GM23338 (cell line): ENCODE data around the gene CCDC181. TPM values are rescaled to one million over a fixed set of nuclear protein-coding genes. Genes with fewer than 3 reads are reported as not detected.

Experiments used
- ATAC-seq: fragments of 200-7000 bp; cut with Tn5 transposase; 3 replicates; pipeline ENCODE4 v1.9.1; 2020
- DNase-seq: peaks from one replicate; pipeline ENCODE4 v3.0.0-alpha.2; 2015; ENCODE audit warnings: low spot score
- H2AFZ ChIP-seq: fragments of 200-600 bp; sonication (generic); 2 replicates; pipeline ENCODE4 v1.8.0; 2016; ENCODE audit warnings: antibody characterized with exemption, mild to moderate bottlenecking, moderate library complexity
- H3F3A ChIP-seq: fragments of 200-600 bp; sonication (generic); replicated peaks from 2 replicates; pipeline ENCODE4 v1.8.0; 2017; ENCODE audit warnings: antibody characterized with exemption, mixed run types, low read depth
- H3K27ac ChIP-seq: fragments of 200-600 bp; sonication (generic); 2 replicates; pipeline ENCODE4 v1.6.1; 2016; ENCODE audit warnings: low read depth
- H3K27me3 ChIP-seq: fragments of 200-600 bp; sonication (generic); 2 replicates; pipeline ENCODE4 v1.8.0; 2016; ENCODE audit warnings: mild to moderate bottlenecking, mixed run types, moderate library complexity; ENCODE audit not compliant: insufficient read depth
- H3K36me3 ChIP-seq: fragments of 200-600 bp; sonication (generic); 2 replicates; pipeline ENCODE4 v1.8.0; 2016; ENCODE audit warnings: mild to moderate bottlenecking; ENCODE audit not compliant: insufficient read depth
- H3K4me1 ChIP-seq: fragments of 200-600 bp; sonication (generic); 2 replicates; pipeline ENCODE4 v1.8.0; 2016; ENCODE audit warnings: mild to moderate bottlenecking, moderate library complexity; ENCODE audit not compliant: insufficient read depth
- H3K4me2 ChIP-seq: fragments of 200-600 bp; sonication (generic); 2 replicates; pipeline ENCODE4 v1.7.1; 2017; ENCODE audit warnings: mixed run types
- H3K4me3 ChIP-seq: fragments of 200-600 bp; sonication (generic); 2 replicates; pipeline ENCODE4 v1.6.1; 2016; ENCODE audit warnings: mixed run types
- H3K79me2 ChIP-seq: fragments of 200-600 bp; sonication (generic); replicated peaks from 2 replicates; pipeline ENCODE4 v1.8.0; 2017; ENCODE audit warnings: mild to moderate bottlenecking; ENCODE audit not compliant: insufficient read depth
- H3K9me2 ChIP-seq: fragments of 200-600 bp; sonication (generic); 2 replicates; pipeline ENCODE4 v1.8.0; 2017; ENCODE audit not compliant: insufficient read depth
- H4K20me1 ChIP-seq: fragments of 200-600 bp; sonication (generic); replicated peaks from 2 replicates; pipeline ENCODE4 v1.8.0; 2017; ENCODE audit warnings: mild to moderate bottlenecking; ENCODE audit not compliant: insufficient read depth
- H3K27ac Mint-ChIP-seq: 2 replicates; pipeline ENCODE4 v1.8.0; 2020; ENCODE audit warnings: inconsistent platforms, mild to moderate bottlenecking, moderate library complexity, mixed read lengths
- H3K27me3 Mint-ChIP-seq: 3 replicates; pipeline ENCODE4 v1.8.0; 2022; ENCODE audit warnings: low read depth, mild to moderate bottlenecking, moderate library complexity, mixed read lengths, inconsistent platforms; ENCODE audit not compliant: insufficient read depth, poor library complexity
- H3K36me3 Mint-ChIP-seq: 3 replicates; pipeline ENCODE4 v1.8.0; 2021; ENCODE audit warnings: low read depth, mild to moderate bottlenecking, inconsistent platforms, moderate library complexity, mixed read lengths
- H3K4me1 Mint-ChIP-seq: 3 replicates; pipeline ENCODE4 v1.8.0; 2020; ENCODE audit warnings: mild to moderate bottlenecking, inconsistent platforms, mixed read lengths
- H3K4me3 Mint-ChIP-seq: 3 replicates; pipeline ENCODE4 v1.8.0; 2021; ENCODE audit warnings: moderate library complexity, mild to moderate bottlenecking, inconsistent platforms, mixed read lengths
- H3K9me3 Mint-ChIP-seq: 3 replicates; pipeline ENCODE4 v1.8.0; 2020; ENCODE audit warnings: moderate library complexity, mild to moderate bottlenecking, inconsistent platforms, mixed read lengths
- CREB1 ChIP-seq: fragments of 250-450 bp; sonication (Bioruptor Pico); IDR thresholded peaks from 2 replicates; pipeline ENCODE4 v1.5.0; 2020; ENCODE audit warnings: low read depth, mild to moderate bottlenecking, moderate library complexity
- EZH2phosphoT487 ChIP-seq: fragments of 200-600 bp; sonication (generic); IDR thresholded peaks from one replicate; pipeline ENCODE4 v1.8.1; 2018; ENCODE audit warnings: antibody characterized with exemption; ENCODE audit not compliant: unreplicated experiment
- JUNB ChIP-seq: IDR thresholded peaks from one replicate; pipeline ENCODE4 v1.6.1; 2016; ENCODE audit warnings: antibody characterized with exemption; ENCODE audit not compliant: unreplicated experiment
- STAT1 ChIP-seq: IDR thresholded peaks from one replicate; pipeline ENCODE4 v1.6.1; 2016; ENCODE audit warnings: antibody characterized with exemption; ENCODE audit not compliant: unreplicated experiment
- ZNF114 ChIP-seq: fragments of 250-450 bp; sonication (Bioruptor Pico); IDR thresholded peaks from 2 replicates; pipeline ENCODE4 v1.5.0; 2020; ENCODE audit warnings: mild to moderate bottlenecking, moderate library complexity
- ZNF462 ChIP-seq: fragments of 250-450 bp; sonication (Bioruptor Pico); IDR thresholded peaks from 2 replicates; pipeline ENCODE4 v1.5.0; 2020; ENCODE audit warnings: mild to moderate bottlenecking, moderate library complexity
- polyA plus RNA-seq: library from polyadenylated mRNA; unstranded; fragments of >200 nt; fragmentation: Nextera tagmentation; extraction: Ambion mirVana; gene quantifications from 2 replicates; pipeline ENCODE4 v1.2.1, GENCODE V29; 2016
- total RNA-seq: library from RNA; depleted of rRNA; stranded (reverse); fragments of >200 nt; shearing (Covaris generic); gene quantifications from 2 replicates; pipeline ENCODE4 v1.2.3, GENCODE V29; 2014

The CCDC181 gene
- total and polyA plus RNA-seq, 2 experiments from 2014 or later: 3.4 to 9.0 TPM

DNA sequence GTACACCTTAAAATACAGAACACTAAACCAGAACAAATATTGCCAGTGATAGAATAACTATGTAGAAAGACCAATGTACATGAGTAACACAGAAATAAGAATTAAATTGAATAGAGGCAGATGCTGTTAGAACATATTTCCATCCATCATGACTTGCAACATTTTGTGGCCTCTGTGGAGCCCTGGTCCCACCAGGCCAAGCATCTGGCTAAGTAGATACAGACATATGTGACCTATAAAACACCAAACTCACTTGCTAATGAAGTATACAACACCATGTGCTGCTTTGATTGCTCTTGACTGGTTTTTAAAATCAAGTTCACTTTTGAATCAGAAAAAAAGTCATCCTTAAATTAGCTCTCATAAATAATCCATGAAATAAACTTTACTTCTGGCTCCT, 38.0 kb upstream of the CCDC181 start (continued):
- TF ChIP-seq ZNF462 (CRISPR knock-in tag): no peak

DNA sequence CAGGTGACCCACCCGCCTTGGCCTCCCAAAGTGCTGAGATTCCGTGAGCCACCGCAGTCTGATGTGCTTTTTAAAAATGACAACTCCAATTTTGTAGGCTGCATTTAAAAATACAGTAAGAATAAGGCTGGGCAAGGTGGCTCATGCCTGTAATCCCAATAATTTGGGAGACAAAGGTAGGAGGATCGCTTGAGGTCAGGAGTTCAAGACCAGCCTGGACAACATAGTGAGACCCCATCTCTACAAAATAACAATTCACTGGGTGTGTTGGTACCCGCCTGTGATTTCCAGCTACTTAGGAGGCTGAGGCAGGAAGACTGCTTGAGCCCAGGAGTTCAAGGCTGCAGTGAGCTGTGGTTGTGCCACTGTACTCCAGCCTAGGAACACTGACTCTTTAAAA, 35.1 kb upstream of the CCDC181 start:
- H3K9me3 Mint-ChIP-seq: peaks cover under 1% of the 10 kb centered on the region; the same call in 2 of the 3 replicates
- H3K27ac Mint-ChIP-seq: no peak overlapping the region
- H3K27me3 Mint-ChIP-seq: no peaks in the 10 kb centered on the region
- H3K79me2 ChIP-seq: no peaks in the 10 kb centered on the region
- peaks cover 8% of the 10 kb centered on the region; the same call in 2 of the 3 replicates for H3K4me1 Mint-ChIP-seq
- H4K20me1 ChIP-seq: peaks cover 3% of the 10 kb centered on the region; the same call in 1 of the 2 replicates
- H3K4me1 ChIP-seq: no peaks in the 10 kb centered on the region; the same call in 1 of the 2 replicates
- no peak overlapping the region for H3K27ac ChIP-seq
- no peak overlapping the region for H2AFZ ChIP-seq
- peaks cover 4% of the 10 kb centered on the region; the same call in 1 of the 2 replicates for H3K36me3 ChIP-seq
- H3F3A ChIP-seq: no peaks in the 10 kb centered on the region
- H3K4me2 ChIP-seq: no peak overlapping the region
- H3K36me3 Mint-ChIP-seq: peaks cover 6% of the 10 kb centered on the region; the same call in 2 of the 3 replicates
- no peaks in the 10 kb centered on the region for H3K9me2 ChIP-seq
- H3K27me3 ChIP-seq: no peaks in the 10 kb centered on the region
- DNase-seq (no peak), ATAC-seq (no peak)
- H3K4me3 ChIP-seq: no peak overlapping the region
- H3K4me3 Mint-ChIP-seq: no peak overlapping the region
- no peak for TF ChIP-seq EZH2phosphoT487
- no peak for TF ChIP-seq JUNB
- no peak for TF ChIP-seq CREB1 (CRISPR knock-in tag)
- TF ChIP-seq STAT1: no peak
- no peak for TF ChIP-seq ZNF114 (CRISPR knock-in tag)
- TF ChIP-seq ZNF462 (CRISPR knock-in tag): no peak
